K562 (cell line): ENCODE measurements around the gene RECK. TPM values are rescaled to one million over a fixed set of nuclear protein-coding genes. Genes with fewer than 3 reads are reported as not detected.

Experiments used
- BDP1 ChIP-seq: IDR thresholded peaks from 3 replicates; pipeline ENCODE4 v1.6.1; 2011; ENCODE audit not compliant: insufficient read length, insufficient read depth
- CREB3L1 ChIP-seq: fragments of 450-650 bp; IDR thresholded peaks from 2 replicates; pipeline ENCODE4 v1.6.1; 2014; ENCODE audit warnings: low read depth, mild to moderate bottlenecking, moderate library complexity, borderline replicate concordance
- CREB5 ChIP-seq: fragments of 250-450 bp; sonication (Bioruptor Pico); IDR thresholded peaks from 2 replicates; pipeline ENCODE4 v1.5.0; 2020; ENCODE audit warnings: mild to moderate bottlenecking
- ELF2 ChIP-seq: fragments of 250-450 bp; sonication (Bioruptor Pico); IDR thresholded peaks from 2 replicates; pipeline ENCODE4 v1.5.0; 2021; ENCODE audit warnings: mild to moderate bottlenecking
- ERF ChIP-seq: fragments of 450-650 bp; formaldehyde crosslinking; IDR thresholded peaks from 2 replicates; pipeline ENCODE4 v1.4.0; 2020; ENCODE audit warnings: mild to moderate bottlenecking, mixed read lengths
- FOXM1 ChIP-seq, 2 experiments: fragments of 450-650 bp in 1 of 2; sonication (generic) in 1 of 2; formaldehyde crosslinking in 1 of 2; IDR thresholded peaks; 2 replicates each; pipeline versions ENCODE4 v1.6.1 to v1.9.0; 2017 to 2022; ENCODE audit warnings: low read depth in 2 of 2, mild to moderate bottlenecking in 2 of 2, missing genetic modification reagents in 1 of 2, moderate library complexity in 1 of 2
- KHSRP ChIP-seq: fragments of 450-650 bp; IDR thresholded peaks from 2 replicates; pipeline ENCODE4 v1.6.1; 2017
- MECOM ChIP-seq: fragments of 250-450 bp; sonication (Bioruptor Pico); IDR thresholded peaks from 2 replicates; pipeline ENCODE4 v1.8.0; 2022; ENCODE audit warnings: inconsistent platforms
- POLR2AphosphoS2 ChIP-seq: IDR thresholded peaks from 2 replicates; pipeline ENCODE4 v1.6.1; 2012; ENCODE audit warnings: low read length, improper control_type of control experiment
- RREB1 ChIP-seq: fragments of 250-450 bp; sonication (Bioruptor Pico); IDR thresholded peaks from 2 replicates; pipeline ENCODE4 v1.4.0; 2020
- SP1 ChIP-seq: sonication (generic); formaldehyde crosslinking; IDR thresholded peaks from 2 replicates; pipeline ENCODE4 v1.8.1; 2022; ENCODE audit warnings: mild to moderate bottlenecking, missing genetic modification reagents
- SRF ChIP-seq, 2 experiments: fragments of 250-450, 450-650 bp in 1 of 2; sonication (Bioruptor Pico) in 1 of 2; sonication (generic) in 1 of 2; formaldehyde crosslinking; IDR thresholded peaks; 2 replicates each; pipeline versions ENCODE4 v1.5.0 to v1.5.1; 2020 to 2022; ENCODE audit warnings: mild to moderate bottlenecking in 1 of 2, missing genetic modification reagents in 1 of 2
- STAT5A ChIP-seq: IDR thresholded peaks from 2 replicates; pipeline ENCODE4 v1.6.1; 2012; ENCODE audit warnings: low read length, inconsistent platforms, borderline replicate concordance
- TAF9B ChIP-seq: fragments of 450-650 bp; IDR thresholded peaks from 2 replicates; pipeline ENCODE4 v1.6.1; 2018; ENCODE audit warnings: mild to moderate bottlenecking; ENCODE audit not compliant: partially characterized antibody
- XRCC5 ChIP-seq: fragments of 200-400 bp; formaldehyde crosslinking; IDR thresholded peaks from 2 replicates; pipeline ENCODE4 v1.6.1; 2017; ENCODE audit warnings: low read depth, mild to moderate bottlenecking, low read length
- ZNF224 ChIP-seq: sonication (generic); formaldehyde crosslinking; IDR thresholded peaks from 2 replicates; pipeline ENCODE4 v1.8.0; 2022; ENCODE audit warnings: mild to moderate bottlenecking, missing genetic modification reagents
- ZNF3 ChIP-seq: fragments of 250-450 bp; sonication (Bioruptor Pico); IDR thresholded peaks from 2 replicates; pipeline ENCODE4 v1.5.0; 2021; ENCODE audit warnings: mild to moderate bottlenecking, moderate library complexity
- ZNF384 ChIP-seq: IDR thresholded peaks from 2 replicates; pipeline ENCODE4 v1.6.1; 2012; ENCODE audit warnings: low read depth, low read length, improper control_type of control experiment
- polyA plus RNA-seq, 8 experiments: library from polyadenylated mRNA; depleted of rRNA in 4 of 8; stranded (reverse) in 5 of 8; unstranded in 3 of 8; fragments of >200 nt; fragmentation: Nextera tagmentation in 2 of 8; fragmentation: Illumina TruSeq in 1 of 8; extraction: Ambion mirVana in 2 of 8; extraction: Trizol in 1 of 8; gene quantifications; 2 replicates each; pipeline versions ENCODE4 v1.2.1 to v1.2.3, GENCODE V29; 2011 to 2014; ENCODE audit warnings: inconsistent platforms in 1 of 8, missing spikeins in 1 of 8
- total RNA-seq, 7 experiments: library from RNA; depleted of rRNA in 6 of 7; stranded (reverse); fragments of >200 nt in 6 of 7; fragmentation: Illumina TruSeq in 2 of 7; extraction: Trizol in 2 of 7; gene quantifications; 2 replicates each; pipeline versions ENCODE4 v1.2.1 to v1.2.3, GENCODE V29; 2011 to 2021; ENCODE audit warnings: low replicate concordance in 1 of 7

RECK gene
- total and polyA plus RNA-seq, 9 of the 15 experiments (the other 6 are each of a cell fraction or from before 2014, with no cell fraction given): 0.04 to 0.36 (median 0.16) TPM

GRCh38 chr9:36008774-36009300 lies 27.9 kb upstream of the RECK start (continued):
- TF ChIP-seq CREB3L1 (no peak), ZNF384 (peak; percentile 46; the same call in 1 of the 2 replicates), BDP1 (no peak), XRCC5 (peak; percentile 81; the same call in 1 of the 2 replicates), RREB1 (CRISPR knock-in tag) (no peak), TAF9B (no peak), MECOM (CRISPR knock-in tag) (no peak), SP1 (CRISPR knock-in tag) (no peak), ZNF224 (CRISPR knock-in tag) (no peak), STAT5A (no peak), CREB5 (CRISPR knock-in tag) (no peak), ELF2 (CRISPR knock-in tag) (no peak), KHSRP (no peak), SRF (CRISPR knock-in tag; IDR thresholded peaks at IDR 0.05) (0 out of 4 replicates have a peak, but pooled peaks of 1 of the 2 experiments have one; percentile 26), ZNF3 (no peak), POLR2AphosphoS2 (no peak), FOXM1 (IDR thresholded peaks at IDR 0.05; ENCODE audit: low read depth) (no peak), FOXM1 (CRISPR knock-in tag; IDR thresholded peaks at IDR 0.05; ENCODE audit: low read depth) (no peak), ERF (CRISPR knock-in tag) (no peak)
